DND-41 (cell line): ENCODE measurements around the gene GOT1.

Source experiments
- ATAC-seq: fragments of 200-7000 bp; cut with Tn5 transposase; 3 replicates; pipeline ENCODE4 v1.9.1; 2021; ENCODE audit warnings: low read depth; ENCODE audit not compliant: insufficient read depth
- DNase-seq: peaks from one replicate; pipeline ENCODE4 v3.0.0-alpha.2; 2020
- H2AFZ ChIP-seq: 2 replicates; pipeline ENCODE4 v1.6.0; 2012; ENCODE audit warnings: low read depth, low read length
- H3K27ac ChIP-seq: 2 replicates; pipeline ENCODE4 v1.5.1; 2012; ENCODE audit warnings: low read length, inconsistent platforms
- H3K27me3 ChIP-seq: fragments of 200-600 bp; sonication (generic); 2 replicates; pipeline ENCODE4 v1.6.0; 2012; ENCODE audit warnings: low read length, mild to moderate bottlenecking, inconsistent platforms; ENCODE audit not compliant: insufficient read depth, poor library complexity
- H3K36me3 ChIP-seq: 2 replicates; pipeline ENCODE4 v1.5.1; 2012; ENCODE audit warnings: low read length, inconsistent platforms; ENCODE audit not compliant: insufficient read depth
- H3K4me1 ChIP-seq: 2 replicates; pipeline ENCODE4 v1.5.1; 2012; ENCODE audit warnings: mild to moderate bottlenecking, low read length; ENCODE audit not compliant: insufficient read depth
- H3K4me2 ChIP-seq: 2 replicates; pipeline ENCODE4 v1.6.0; 2012; ENCODE audit warnings: mild to moderate bottlenecking, moderate library complexity, low read length, inconsistent platforms; ENCODE audit not compliant: insufficient read depth
- H3K4me3 ChIP-seq, 2 experiments: fragments of 200-600 bp in 1 of 2; shearing (Covaris generic) in 1 of 2; 2 replicates each; pipeline ENCODE4 v1.5.1; 2012 to 2016; ENCODE audit warnings: inconsistent platforms in 2 of 2, low read length in 2 of 2, mild to moderate bottlenecking in 2 of 2, low read depth in 1 of 2, moderate library complexity in 1 of 2
- H3K79me2 ChIP-seq: 2 replicates; pipeline ENCODE4 v1.6.0; 2012; ENCODE audit warnings: low read length, inconsistent platforms; ENCODE audit not compliant: insufficient read depth
- H3K9ac ChIP-seq: 2 replicates; pipeline ENCODE4 v1.6.0; 2012; ENCODE audit warnings: low read depth, mild to moderate bottlenecking, inconsistent platforms, low read length, moderate library complexity
- H3K9me3 ChIP-seq: 2 replicates; pipeline ENCODE4 v1.5.1; 2012; ENCODE audit warnings: low read length, moderate library complexity, mild to moderate bottlenecking, inconsistent platforms; ENCODE audit not compliant: insufficient read depth, severe bottlenecking
- H4K20me1 ChIP-seq: 2 replicates; pipeline ENCODE4 v1.6.0; 2012; ENCODE audit warnings: low read length; ENCODE audit not compliant: insufficient read depth
- CTCF ChIP-seq: IDR thresholded peaks from 2 replicates; pipeline ENCODE4 v1.5.1; 2012; ENCODE audit warnings: borderline replicate concordance, low read length, moderate library complexity, mild to moderate bottlenecking; ENCODE audit not compliant: poor library complexity, severe bottlenecking; ENCODE audit errors: extremely low read depth
- EZH2 ChIP-seq: IDR thresholded peaks from 3 replicates; pipeline ENCODE4 v1.6.1; 2012; ENCODE audit warnings: borderline replicate concordance, low read depth, mild to moderate bottlenecking, moderate library complexity, low read length, inconsistent platforms; ENCODE audit not compliant: severe bottlenecking

The GOT1 gene

GRCh38 chr10:99443500-99443899 lies 13.1 kb upstream of the GOT1 start:
- TF ChIP-seq EZH2, result no peak
- TF ChIP-seq CTCF, result no peak
- Histone ChIP-seq H3K27me3 (no peaks in the 10 kb centered on the region), H3K27ac (no peak overlapping the region), H2AFZ (no peak overlapping the region), H3K9me3 (no peaks in the 10 kb centered on the region), H3K4me3 (no peak overlapping the region), H3K9ac (no peak overlapping the region), H4K20me1 (no peaks in the 10 kb centered on the region), H3K4me1 (no peaks in the 10 kb centered on the region), H3K79me2 (no peaks in the 10 kb centered on the region), H3K36me3 (no peaks in the 10 kb centered on the region), H3K4me2 (no peak overlapping the region)
- DNase-seq, result no peak
- no peak for ATAC-seq

GRCh38 chr10:99442394-99442793 lies 12.0 kb upstream of the GOT1 start:
- no peak overlapping the region for H3K27ac ChIP-seq
- ATAC-seq, result no peak
- H3K9ac ChIP-seq, result no peak overlapping the region
- TF ChIP-seq CTCF, result no peak
- no peak for TF ChIP-seq EZH2
- H4K20me1 ChIP-seq, result no peaks in the 10 kb centered on the region
- no peaks in the 10 kb centered on the region for H3K9me3 ChIP-seq
- no peak overlapping the region for H2AFZ ChIP-seq
- no peaks in the 10 kb centered on the region for H3K36me3 ChIP-seq
- H3K4me2 ChIP-seq, result no peak overlapping the region
- no peaks in the 10 kb centered on the region for H3K79me2 ChIP-seq
- no peak overlapping the region for H3K4me3 ChIP-seq
- H3K27me3 ChIP-seq, result no peaks in the 10 kb centered on the region
- H3K4me1 ChIP-seq, result no peaks in the 10 kb centered on the region
- no peak for DNase-seq

- Histone ChIP-seq H4K20me1 (no peaks in the 10 kb centered on the region), H3K79me2 (no peaks in the 10 kb centered on the region), H3K4me1 (peaks cover 5% of the 10 kb centered on the region; the same call in 1 of the 2 replicates), H3K36me3 (no peaks in the 10 kb centered on the region), H3K9me3 (no peaks in the 10 kb centered on the region), H3K4me3 (no peak overlapping the region), H3K27me3 (no peaks in the 10 kb centered on the region), H3K9ac (no peak overlapping the region), H2AFZ (no peak overlapping the region), H3K4me2 (no peak overlapping the region), H3K27ac (no peak overlapping the region)
- no peak for TF ChIP-seq CTCF
- no peak for TF ChIP-seq EZH2
- no peak for DNase-seq
- no peak for ATAC-seq
These were observed 8.5 kb upstream of the GOT1 start for GRCh38 chr10:99438890-99439289.
